Endothelial cell (in vitro differentiated cells): ENCODE measurements around the gene SDCCAG8. TPM values are rescaled to one million over a fixed set of nuclear protein-coding genes. Genes with fewer than 3 reads are reported as not detected.

Experiments used
- DNase-seq: peaks from one replicate; pipeline ENCODE4 v3.0.0; 2021; ENCODE audit warnings: low spot score
- H3K27ac Mint-ChIP-seq: one replicate; pipeline ENCODE4 v1.8.0; 2021; ENCODE audit warnings: mixed read lengths, inconsistent platforms; ENCODE audit not compliant: unreplicated experiment
- H3K27me3 Mint-ChIP-seq: one replicate; pipeline ENCODE4 v1.8.0; 2021; ENCODE audit warnings: mild to moderate bottlenecking, moderate library complexity, mixed read lengths, inconsistent platforms; ENCODE audit not compliant: unreplicated experiment
- H3K36me3 Mint-ChIP-seq: one replicate; pipeline ENCODE4 v1.8.0; 2021; ENCODE audit warnings: mild to moderate bottlenecking, low read depth, mixed read lengths, inconsistent platforms; ENCODE audit not compliant: unreplicated experiment
- H3K4me1 Mint-ChIP-seq: one replicate; pipeline ENCODE4 v1.8.0; 2021; ENCODE audit warnings: mild to moderate bottlenecking, mixed read lengths, inconsistent platforms; ENCODE audit not compliant: unreplicated experiment
- H3K4me3 Mint-ChIP-seq: one replicate; pipeline ENCODE4 v1.8.0; 2021; ENCODE audit warnings: mild to moderate bottlenecking, mixed read lengths, inconsistent platforms; ENCODE audit not compliant: unreplicated experiment
- H3K9me3 Mint-ChIP-seq: one replicate; pipeline ENCODE4 v1.8.0; 2021; ENCODE audit warnings: mixed read lengths, inconsistent platforms; ENCODE audit not compliant: unreplicated experiment
- CTCF ChIP-seq: fragments of 200-600 bp; sonication (generic); IDR thresholded peaks from one replicate; pipeline ENCODE4 v1.5.0; 2021; ENCODE audit warnings: antibody characterized with exemption; ENCODE audit not compliant: unreplicated experiment
- total RNA-seq: library from RNA; stranded (reverse); fragmentation: NEBNext Ultra II Directional; extraction: Animal tissue kit (Norgen Biotek cat#: 25700); gene quantifications from one replicate; pipeline ENCODE4 v1.2.1, GENCODE V29; 2021; ENCODE audit not compliant: unreplicated experiment

SDCCAG8 gene
- total RNA-seq, 1 donor from 2014 or later = 41.9 TPM

DNA sequence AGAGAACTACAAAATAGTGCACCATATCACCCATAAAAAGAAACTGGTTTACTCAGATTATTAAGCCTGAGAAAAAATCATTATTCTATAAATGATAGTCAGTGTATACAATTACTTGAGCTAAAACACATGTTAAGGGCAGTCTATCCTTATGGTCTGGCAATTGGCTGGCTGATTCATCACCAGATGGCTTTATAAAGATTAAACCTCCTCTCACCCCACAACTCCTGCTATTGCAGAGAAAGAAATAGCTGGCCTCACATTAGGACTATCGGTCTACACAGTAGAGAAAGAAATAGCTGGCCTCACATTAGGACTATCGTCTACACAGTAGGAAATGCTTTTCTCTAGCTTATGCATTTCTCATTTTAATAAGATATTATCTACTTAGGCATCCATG, 21.9 kb upstream of the SDCCAG8 start:
- H3K4me1 Mint-ChIP-seq = peaks cover 25% of the 10 kb centered on the region
- H3K27me3 Mint-ChIP-seq = peaks cover 1% of the 10 kb centered on the region
- peaks cover 34% of the 10 kb centered on the region for H3K36me3 Mint-ChIP-seq
- H3K4me3 Mint-ChIP-seq = no peak overlapping the region
- H3K27ac Mint-ChIP-seq = no peak overlapping the region
- DNase-seq = no peak
- H3K9me3 Mint-ChIP-seq = peaks cover 4% of the 10 kb centered on the region
- no peak for TF ChIP-seq CTCF

GRCh38 chr1:243234978-243235647, 20.7 kb upstream of the SDCCAG8 start:
- no peak for DNase-seq
- H3K4me3 Mint-ChIP-seq = no peak overlapping the region
- H3K27ac Mint-ChIP-seq = peak overlapping the region; percentile 43

GRCh38 chr1:243236604-243237252, 19.1 kb upstream of the SDCCAG8 start:
- peaks cover 22% of the 10 kb centered on the region for H3K36me3 Mint-ChIP-seq
- H3K27me3 Mint-ChIP-seq = no peaks in the 10 kb centered on the region
- H3K4me3 Mint-ChIP-seq = no peak overlapping the region

More at GRCh38 chr1:243234978-243235647, 20.7 kb upstream of the SDCCAG8 start:
- peaks cover 1% of the 10 kb centered on the region for H3K27me3 Mint-ChIP-seq
- peaks cover 35% of the 10 kb centered on the region for H3K36me3 Mint-ChIP-seq
- H3K4me1 Mint-ChIP-seq = peaks cover 20% of the 10 kb centered on the region
- H3K9me3 Mint-ChIP-seq = peaks cover 4% of the 10 kb centered on the region
- no peak for TF ChIP-seq CTCF

GRCh38 chr1:243244432-243244841, 11.4 kb upstream of the SDCCAG8 start:
- DNase-seq = no peak
- Mint-ChIP-seq H3K27me3 (peaks cover 3% of the 10 kb centered on the region), H3K36me3 (peaks cover 19% of the 10 kb centered on the region), H3K9me3 (no peaks in the 10 kb centered on the region), H3K4me3 (no peak overlapping the region), H3K27ac (no peak overlapping the region), H3K4me1 (peaks cover 20% of the 10 kb centered on the region)
- TF ChIP-seq CTCF = no peak

More at GRCh38 chr1:243236604-243237252, 19.1 kb upstream of the SDCCAG8 start:
- Mint-ChIP-seq H3K4me1 (peaks cover 20% of the 10 kb centered on the region), H3K9me3 (no peaks in the 10 kb centered on the region), H3K27ac (peak overlapping the region; percentile 98)
- DNase-seq = no peak
- no peak for TF ChIP-seq CTCF

- no peak for DNase-seq
- Mint-ChIP-seq H3K36me3 (peaks cover 16% of the 10 kb centered on the region), H3K4me1 (peaks cover 35% of the 10 kb centered on the region), H3K4me3 (no peak overlapping the region), H3K27ac (no peak overlapping the region), H3K27me3 (peaks cover 3% of the 10 kb centered on the region), H3K9me3 (no peaks in the 10 kb centered on the region)
- no peak for TF ChIP-seq CTCF
Measured at GRCh38 chr1:243246916-243247315, 8.9 kb upstream of the SDCCAG8 start.
